HepG2 (cell line): ENCODE data around the gene WSB1.

Source experiments
- BHLHE40 ChIP-seq: IDR thresholded peaks from 2 replicates; pipeline ENCODE4 v1.6.1; 2011; ENCODE audit warnings: low read length, improper control_type of control experiment
- BRD4 ChIP-seq: sonication (generic); formaldehyde crosslinking; IDR thresholded peaks from 2 replicates; pipeline ENCODE4 v1.4.0; 2020; ENCODE audit warnings: missing genetic modification reagents
- FOSL1 ChIP-seq: sonication (generic); formaldehyde crosslinking; IDR thresholded peaks from 2 replicates; pipeline ENCODE4 v1.9.0; 2021; ENCODE audit warnings: missing genetic modification reagents, borderline replicate concordance
- FOXK2 ChIP-seq: fragments of 450-650 bp; IDR thresholded peaks from 2 replicates; pipeline ENCODE4 v1.6.1; 2016
- IRF1 ChIP-seq: sonication (generic); formaldehyde crosslinking; IDR thresholded peaks from 2 replicates; pipeline ENCODE4 v1.4.0; 2020; ENCODE audit warnings: low read depth, mild to moderate bottlenecking, missing genetic modification reagents
- MAX ChIP-seq: IDR thresholded peaks from 2 replicates; pipeline ENCODE4 v1.6.1; 2012; ENCODE audit warnings: inconsistent platforms
- PAF1 ChIP-seq: IDR thresholded peaks from 2 replicates; pipeline ENCODE4 v1.6.1; 2016; ENCODE audit warnings: missing genetic modification reagents, missing compliant biosample characterization
- POLR2AphosphoS5 ChIP-seq: IDR thresholded peaks from 2 replicates; pipeline ENCODE4 v1.6.1; 2012; ENCODE audit warnings: low read depth, low read length
- U2AF2 ChIP-seq: fragments of 200-400 bp; formaldehyde crosslinking; IDR thresholded peaks from 2 replicates; pipeline ENCODE4 v1.6.1; 2017; ENCODE audit warnings: low read depth, mild to moderate bottlenecking, low read length
- ZNF274 ChIP-seq: sonication (generic); formaldehyde crosslinking; IDR thresholded peaks from 2 replicates; pipeline ENCODE4 v1.5.1; 2020; ENCODE audit warnings: mild to moderate bottlenecking, missing genetic modification reagents
- ZNF503 ChIP-seq: sonication (generic); formaldehyde crosslinking; IDR thresholded peaks from 2 replicates; pipeline ENCODE4 v1.4.0; 2020; ENCODE audit warnings: missing genetic modification reagents
- ZNF782 ChIP-seq: sonication (generic); formaldehyde crosslinking; IDR thresholded peaks from 2 replicates; pipeline ENCODE4 v1.4.0; 2020; ENCODE audit warnings: missing genetic modification reagents, mild to moderate bottlenecking, borderline replicate concordance
- TF ChIP-seq, protein P1 (sequence below): sonication (generic); formaldehyde crosslinking; IDR thresholded peaks from 2 replicates; pipeline ENCODE4 v1.5.0; 2020; ENCODE audit warnings: mild to moderate bottlenecking, missing genetic modification reagents, borderline replicate concordance
- TF ChIP-seq, protein P2 (sequence below): sonication (generic); formaldehyde crosslinking; IDR thresholded peaks from 2 replicates; pipeline ENCODE4 v1.8.1; 2023; ENCODE audit warnings: missing genetic modification reagents, inconsistent platforms, borderline replicate concordance

GRCh38 chr17:27323538-27324215, 29.8 kb downstream of the WSB1 start:
- no peak for TF ChIP-seq BHLHE40
- no peak for TF ChIP-seq POLR2AphosphoS5
- TF ChIP-seq BRD4 (CRISPR knock-in tag): no peak
- TF ChIP-seq, protein P1, sequence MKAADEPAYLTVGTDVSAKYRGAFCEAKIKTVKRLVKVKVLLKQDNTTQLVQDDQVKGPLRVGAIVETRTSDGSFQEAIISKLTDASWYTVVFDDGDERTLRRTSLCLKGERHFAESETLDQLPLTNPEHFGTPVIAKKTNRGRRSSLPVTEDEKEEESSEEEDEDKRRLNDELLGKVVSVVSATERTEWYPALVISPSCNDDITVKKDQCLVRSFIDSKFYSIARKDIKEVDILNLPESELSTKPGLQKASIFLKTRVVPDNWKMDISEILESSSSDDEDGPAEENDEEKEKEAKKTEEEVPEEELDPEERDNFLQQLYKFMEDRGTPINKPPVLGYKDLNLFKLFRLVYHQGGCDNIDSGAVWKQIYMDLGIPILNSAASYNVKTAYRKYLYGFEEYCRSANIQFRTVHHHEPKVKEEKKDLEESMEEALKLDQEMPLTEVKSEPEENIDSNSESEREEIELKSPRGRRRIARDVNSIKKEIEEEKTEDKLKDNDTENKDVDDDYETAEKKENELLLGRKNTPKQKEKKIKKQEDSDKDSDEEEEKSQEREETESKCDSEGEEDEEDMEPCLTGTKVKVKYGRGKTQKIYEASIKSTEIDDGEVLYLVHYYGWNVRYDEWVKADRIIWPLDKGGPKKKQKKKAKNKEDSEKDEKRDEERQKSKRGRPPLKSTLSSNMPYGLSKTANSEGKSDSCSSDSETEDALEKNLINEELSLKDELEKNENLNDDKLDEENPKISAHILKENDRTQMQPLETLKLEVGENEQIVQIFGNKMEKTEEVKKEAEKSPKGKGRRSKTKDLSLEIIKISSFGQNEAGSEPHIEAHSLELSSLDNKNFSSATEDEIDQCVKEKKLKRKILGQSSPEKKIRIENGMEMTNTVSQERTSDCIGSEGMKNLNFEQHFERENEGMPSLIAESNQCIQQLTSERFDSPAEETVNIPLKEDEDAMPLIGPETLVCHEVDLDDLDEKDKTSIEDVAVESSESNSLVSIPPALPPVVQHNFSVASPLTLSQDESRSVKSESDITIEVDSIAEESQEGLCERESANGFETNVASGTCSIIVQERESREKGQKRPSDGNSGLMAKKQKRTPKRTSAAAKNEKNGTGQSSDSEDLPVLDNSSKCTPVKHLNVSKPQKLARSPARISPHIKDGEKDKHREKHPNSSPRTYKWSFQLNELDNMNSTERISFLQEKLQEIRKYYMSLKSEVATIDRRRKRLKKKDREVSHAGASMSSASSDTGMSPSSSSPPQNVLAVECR: no peak
- no peak for TF ChIP-seq ZNF503 (CRISPR knock-in tag)
- TF ChIP-seq FOSL1: no peak
- no peak for TF ChIP-seq ZNF782
- TF ChIP-seq IRF1: no peak
- TF ChIP-seq, protein P2, sequence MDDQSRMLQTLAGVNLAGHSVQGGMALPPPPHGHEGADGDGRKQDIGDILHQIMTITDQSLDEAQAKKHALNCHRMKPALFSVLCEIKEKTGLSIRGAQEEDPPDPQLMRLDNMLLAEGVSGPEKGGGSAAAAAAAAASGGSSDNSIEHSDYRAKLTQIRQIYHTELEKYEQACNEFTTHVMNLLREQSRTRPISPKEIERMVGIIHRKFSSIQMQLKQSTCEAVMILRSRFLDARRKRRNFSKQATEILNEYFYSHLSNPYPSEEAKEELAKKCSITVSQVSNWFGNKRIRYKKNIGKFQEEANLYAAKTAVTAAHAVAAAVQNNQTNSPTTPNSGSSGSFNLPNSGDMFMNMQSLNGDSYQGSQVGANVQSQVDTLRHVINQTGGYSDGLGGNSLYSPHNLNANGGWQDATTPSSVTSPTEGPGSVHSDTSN (CRISPR knock-in tag): no peak
- no peak for TF ChIP-seq FOXK2
- TF ChIP-seq MAX: no peak
- TF ChIP-seq PAF1: no peak
- TF ChIP-seq ZNF274 (CRISPR knock-in tag): no peak
- TF ChIP-seq U2AF2: no peak
